Activated naive CD4-positive, alpha-beta T cell treated with anti-CD3 and anti-CD28 coated beads for 36 hours (primary cell): ENCODE data around the gene CCDC12. TPM values are rescaled to one million over a fixed set of nuclear protein-coding genes. Genes with fewer than 3 reads are reported as not detected.

Source experiments
- CTCF ChIA-PET: fragments of 350-600 bp; sonication (Branson Sonifier 250); formaldehyde crosslinking; loops from one replicate; lab custom pipeline; 2021; ENCODE audit warnings: antibody characterized with exemption; lab: Charles Lee
- DNase-seq: peaks from one replicate; pipeline ENCODE4 v3.0.0-alpha.2; 2020
- H3K27ac Mint-ChIP-seq: one replicate; pipeline ENCODE4 v1.8.0; 2021; ENCODE audit warnings: mild to moderate bottlenecking, mixed read lengths
- H3K27me3 Mint-ChIP-seq: one replicate; pipeline ENCODE4 v1.8.0; 2021; ENCODE audit warnings: low read depth, mixed read lengths
- H3K36me3 Mint-ChIP-seq: one replicate; pipeline ENCODE4 v1.8.0; 2021; ENCODE audit warnings: low read depth, mixed read lengths
- H3K4me1 Mint-ChIP-seq: one replicate; pipeline ENCODE4 v1.8.0; 2021; ENCODE audit warnings: low read depth, mixed read lengths
- H3K4me3 Mint-ChIP-seq: one replicate; pipeline ENCODE4 v1.8.0; 2021; ENCODE audit warnings: mild to moderate bottlenecking, moderate library complexity, mixed read lengths
- H3K9me3 Mint-ChIP-seq: one replicate; pipeline ENCODE4 v1.8.0; 2021; ENCODE audit warnings: mixed read lengths
- intact Hi-C: fragments of 100-400 bp; cut with micrococcal nuclease; formaldehyde crosslinking; loops from one replicate; pipeline ENCODE4 v1.15.1; 2023
- total RNA-seq, 2 experiments: library from RNA; stranded (reverse); gene quantifications; one replicate each; pipeline ENCODE4 v1.2.3, GENCODE V29; 2021

Gene CCDC12
- total RNA-seq, 2 experiments from 2014 or later, result 37.6 to 43.0 TPM

- H3K36me3 Mint-ChIP-seq, result no peaks in the 10 kb centered on the region
- peaks cover 38% of the 10 kb centered on the region for H3K27me3 Mint-ChIP-seq
- CTCF ChIA-PET, result interaction anchor here (1.0 kb wide), 1 partner anchor 26 kb away, joined by 4 read pairs; no protein-coding TSS in a partner anchor
Observed at GRCh38 chr3:46883054-46883829, 93.3 kb downstream of the CCDC12 start.

GRCh38 chr3:46882377-46883053 lies 94.0 kb downstream of the CCDC12 start:
- no peak for DNase-seq
- no peaks in the 10 kb centered on the region for H3K36me3 Mint-ChIP-seq

More at GRCh38 chr3:46883054-46883829, 93.3 kb downstream of the CCDC12 start:
- no peak for DNase-seq
- H3K4me3 Mint-ChIP-seq, result peak overlapping the region; percentile 53
- intact Hi-C loops, result no loop called here
- no peaks in the 10 kb centered on the region for H3K9me3 Mint-ChIP-seq
- no peak overlapping the region for H3K27ac Mint-ChIP-seq
- no peaks in the 10 kb centered on the region for H3K4me1 Mint-ChIP-seq

GRCh38 chr3:46881596-46882376 lies 94.8 kb downstream of the CCDC12 start:
- Mint-ChIP-seq H3K36me3 (no peaks in the 10 kb centered on the region), H3K4me3 (peak overlapping the region; percentile 56), H3K27ac (no peak overlapping the region), H3K27me3 (peaks cover 38% of the 10 kb centered on the region), H3K4me1 (no peaks in the 10 kb centered on the region), H3K9me3 (no peaks in the 10 kb centered on the region)
- CTCF ChIA-PET, result interaction anchor here (0.9 kb wide), 1 partner anchor 28 kb away, joined by 3 read pairs; no protein-coding TSS in a partner anchor
- intact Hi-C loops, result no loop called here
- peak; percentile 27 for DNase-seq

More at GRCh38 chr3:46882377-46883053, 94.0 kb downstream of the CCDC12 start:
- Mint-ChIP-seq H3K9me3 (no peaks in the 10 kb centered on the region), H3K27me3 (peaks cover 38% of the 10 kb centered on the region), H3K4me1 (no peaks in the 10 kb centered on the region), H3K27ac (no peak overlapping the region), H3K4me3 (peak overlapping the region; percentile 53)
- CTCF ChIA-PET, result interaction anchor here (0.9 to 1.0 kb wide), 2 partner anchors 27 kb away, joined by 3 to 4 read pairs; no protein-coding TSS in a partner anchor
- intact Hi-C loops, result no loop called here

GRCh38 chr3:46880884-46881595 lies 95.5 kb downstream of the CCDC12 start:
- intact Hi-C loops, result no loop called here
- no peaks in the 10 kb centered on the region for H3K4me1 Mint-ChIP-seq
- H3K9me3 Mint-ChIP-seq, result no peaks in the 10 kb centered on the region
- no peaks in the 10 kb centered on the region for H3K36me3 Mint-ChIP-seq
- CTCF ChIA-PET, result interaction anchor here (0.9 to 1.1 kb wide), 2 partner anchors 14 to 29 kb away, joined by 3 read pairs; no protein-coding TSS in a partner anchor
- H3K4me3 Mint-ChIP-seq, result no peak overlapping the region
- no peak overlapping the region for H3K27ac Mint-ChIP-seq
- H3K27me3 Mint-ChIP-seq, result peaks cover 38% of the 10 kb centered on the region
- DNase-seq, result no peak

GRCh38 chr3:46878781-46879436 lies 97.6 kb downstream of the CCDC12 start:
- Mint-ChIP-seq H3K9me3 (no peaks in the 10 kb centered on the region), H3K4me1 (peaks cover 3% of the 10 kb centered on the region), H3K36me3 (no peaks in the 10 kb centered on the region), H3K4me3 (no peak overlapping the region), H3K27me3 (peaks cover 28% of the 10 kb centered on the region), H3K27ac (no peak overlapping the region)
- CTCF ChIA-PET, result interaction anchor here (1.7 kb wide), 1 partner anchor 16 kb away, joined by 4 read pairs; no protein-coding TSS in a partner anchor
- intact Hi-C loops, result no loop called here
- DNase-seq, result no peak

GRCh38 chr3:46877406-46878125 lies 99.0 kb downstream of the CCDC12 start, which contains the start of gene PTH1R:
PTH1R (plus strand) TSS chr3:46877721; CDS start chr3:46883560, 5,839 bp downstream.
- CTCF ChIA-PET, result interaction anchor here (1.0 to 1.7 kb wide), 3 partner anchors 11 to 32 kb away, joined by 3 to 4 read pairs (median 3); no protein-coding TSS in a partner anchor

GRCh38 chr3:46876313-46877300 lies 99.9 kb downstream of the CCDC12 start:
- CTCF ChIA-PET, result interaction anchor here (1.0 to 1.4 kb wide), 2 partner anchors 10 to 33 kb away, joined by 3 read pairs; no protein-coding TSS in a partner anchor
- Mint-ChIP-seq H3K36me3 (no peaks in the 10 kb centered on the region), H3K4me1 (peaks cover 6% of the 10 kb centered on the region), H3K27ac (no peak overlapping the region), H3K9me3 (no peaks in the 10 kb centered on the region), H3K4me3 (no peak overlapping the region), H3K27me3 (peaks cover 17% of the 10 kb centered on the region)
- intact Hi-C loops, result no loop called here
- no peak for DNase-seq

More at GRCh38 chr3:46877406-46878125, 99.0 kb downstream of the CCDC12 start, which contains the start of gene PTH1R:
- intact Hi-C loops, result no loop called here
- no peaks in the 10 kb centered on the region for H3K9me3 Mint-ChIP-seq
- H3K4me1 Mint-ChIP-seq, result peaks cover 6% of the 10 kb centered on the region
- no peak for DNase-seq
- H3K27me3 Mint-ChIP-seq, result peaks cover 22% of the 10 kb centered on the region
- H3K36me3 Mint-ChIP-seq, result no peaks in the 10 kb centered on the region
- no peak within 1 kb of the TSS for H3K27ac Mint-ChIP-seq
- H3K4me3 Mint-ChIP-seq, result no peak within 1 kb of the TSS

- H3K36me3 Mint-ChIP-seq, result no peaks in the 10 kb centered on the region
- DNase-seq, result no peak
- intact Hi-C loops, result no loop called here
- H3K4me1 Mint-ChIP-seq, result peaks cover 6% of the 10 kb centered on the region
- no peak overlapping the region for H3K4me3 Mint-ChIP-seq
- H3K27ac Mint-ChIP-seq, result no peak overlapping the region
- CTCF ChIA-PET, result interaction anchor here (1.0 kb wide), 1 partner anchor 9 kb away, joined by 3 read pairs; no protein-coding TSS in a partner anchor
- H3K9me3 Mint-ChIP-seq, result no peaks in the 10 kb centered on the region
- peaks cover 8% of the 10 kb centered on the region for H3K27me3 Mint-ChIP-seq
Observed at GRCh38 chr3:46875560-46875959, 101.0 kb downstream of the CCDC12 start.

GRCh38 chr3:46874430-46874829 lies 102.1 kb downstream of the CCDC12 start:
- CTCF ChIA-PET, result interaction anchor here (1.7 kb wide), 1 partner anchor 124 kb away, joined by 3 read pairs; no protein-coding TSS in a partner anchor
- peaks cover 2% of the 10 kb centered on the region for H3K27me3 Mint-ChIP-seq
- H3K4me1 Mint-ChIP-seq, result peaks cover 6% of the 10 kb centered on the region
- H3K9me3 Mint-ChIP-seq, result no peaks in the 10 kb centered on the region
- DNase-seq, result no peak
- no peak overlapping the region for H3K4me3 Mint-ChIP-seq
- no peaks in the 10 kb centered on the region for H3K36me3 Mint-ChIP-seq
- intact Hi-C loops, result no loop called here
- no peak overlapping the region for H3K27ac Mint-ChIP-seq
